DND-41 (cell line): Measurements from ENCODE around the gene PTPRD.

Source experiments
- ATAC-seq: fragments of 200-7000 bp; cut with Tn5 transposase; 3 replicates; pipeline ENCODE4 v1.9.1; 2021; ENCODE audit warnings: low read depth; ENCODE audit not compliant: insufficient read depth
- DNase-seq: peaks from one replicate; pipeline ENCODE4 v3.0.0-alpha.2; 2020
- H2AFZ ChIP-seq: 2 replicates; pipeline ENCODE4 v1.6.0; 2012; ENCODE audit warnings: low read depth, low read length
- H3K27ac ChIP-seq: 2 replicates; pipeline ENCODE4 v1.5.1; 2012; ENCODE audit warnings: low read length, inconsistent platforms
- H3K27me3 ChIP-seq: fragments of 200-600 bp; sonication (generic); 2 replicates; pipeline ENCODE4 v1.6.0; 2012; ENCODE audit warnings: low read length, mild to moderate bottlenecking, inconsistent platforms; ENCODE audit not compliant: insufficient read depth, poor library complexity
- H3K36me3 ChIP-seq: 2 replicates; pipeline ENCODE4 v1.5.1; 2012; ENCODE audit warnings: low read length, inconsistent platforms; ENCODE audit not compliant: insufficient read depth
- H3K4me1 ChIP-seq: 2 replicates; pipeline ENCODE4 v1.5.1; 2012; ENCODE audit warnings: mild to moderate bottlenecking, low read length; ENCODE audit not compliant: insufficient read depth
- H3K4me2 ChIP-seq: 2 replicates; pipeline ENCODE4 v1.6.0; 2012; ENCODE audit warnings: mild to moderate bottlenecking, moderate library complexity, low read length, inconsistent platforms; ENCODE audit not compliant: insufficient read depth
- H3K4me3 ChIP-seq, 2 experiments: fragments of 200-600 bp in 1 of 2; shearing (Covaris generic) in 1 of 2; 2 replicates each; pipeline ENCODE4 v1.5.1; 2012 to 2016; ENCODE audit warnings: inconsistent platforms in 2 of 2, low read length in 2 of 2, mild to moderate bottlenecking in 2 of 2, low read depth in 1 of 2, moderate library complexity in 1 of 2
- H3K79me2 ChIP-seq: 2 replicates; pipeline ENCODE4 v1.6.0; 2012; ENCODE audit warnings: low read length, inconsistent platforms; ENCODE audit not compliant: insufficient read depth
- H3K9ac ChIP-seq: 2 replicates; pipeline ENCODE4 v1.6.0; 2012; ENCODE audit warnings: low read depth, mild to moderate bottlenecking, inconsistent platforms, low read length, moderate library complexity
- H3K9me3 ChIP-seq: 2 replicates; pipeline ENCODE4 v1.5.1; 2012; ENCODE audit warnings: low read length, moderate library complexity, mild to moderate bottlenecking, inconsistent platforms; ENCODE audit not compliant: insufficient read depth, severe bottlenecking
- H4K20me1 ChIP-seq: 2 replicates; pipeline ENCODE4 v1.6.0; 2012; ENCODE audit warnings: low read length; ENCODE audit not compliant: insufficient read depth
- CTCF ChIP-seq: IDR thresholded peaks from 2 replicates; pipeline ENCODE4 v1.5.1; 2012; ENCODE audit warnings: borderline replicate concordance, low read length, moderate library complexity, mild to moderate bottlenecking; ENCODE audit not compliant: poor library complexity, severe bottlenecking; ENCODE audit errors: extremely low read depth
- EZH2 ChIP-seq: IDR thresholded peaks from 3 replicates; pipeline ENCODE4 v1.6.1; 2012; ENCODE audit warnings: borderline replicate concordance, low read depth, mild to moderate bottlenecking, moderate library complexity, low read length, inconsistent platforms; ENCODE audit not compliant: severe bottlenecking

The PTPRD gene

GRCh38 chr9:9117866-9118265, 1494.9 kb downstream of the PTPRD start:
- ATAC-seq: no peak

GRCh38 chr9:9112001-9112720, 1500.6 kb downstream of the PTPRD start:
- no peak for ATAC-seq
- H3K4me3 ChIP-seq: no peak overlapping the region
- no peaks in the 10 kb centered on the region for H3K27me3 ChIP-seq
- no peaks in the 10 kb centered on the region for H4K20me1 ChIP-seq
- TF ChIP-seq CTCF (no peak), EZH2 (no peak)
- H3K9ac ChIP-seq: no peak overlapping the region
- H2AFZ ChIP-seq: no peak overlapping the region
- H3K9me3 ChIP-seq: no peaks in the 10 kb centered on the region
- DNase-seq: no peak
- H3K27ac ChIP-seq: no peak overlapping the region
- H3K36me3 ChIP-seq: no peaks in the 10 kb centered on the region
- H3K4me1 ChIP-seq: no peaks in the 10 kb centered on the region
- no peaks in the 10 kb centered on the region for H3K79me2 ChIP-seq
- H3K4me2 ChIP-seq: no peak overlapping the region

More at GRCh38 chr9:9117866-9118265, 1494.9 kb downstream of the PTPRD start:
- Histone ChIP-seq H2AFZ (no peak overlapping the region), H3K9ac (no peak overlapping the region), H3K4me2 (no peak overlapping the region), H3K27ac (no peak overlapping the region), H3K36me3 (no peaks in the 10 kb centered on the region), H3K4me1 (no peaks in the 10 kb centered on the region), H3K4me3 (no peak overlapping the region), H4K20me1 (no peaks in the 10 kb centered on the region), H3K27me3 (no peaks in the 10 kb centered on the region), H3K79me2 (no peaks in the 10 kb centered on the region), H3K9me3 (no peaks in the 10 kb centered on the region)
- DNase-seq: no peak
- no peak for TF ChIP-seq CTCF
- no peak for TF ChIP-seq EZH2

GRCh38 chr9:9108641-9109040, 1504.2 kb downstream of the PTPRD start:
- H3K4me2 ChIP-seq: no peak overlapping the region
- no peaks in the 10 kb centered on the region for H3K27me3 ChIP-seq
- no peak for TF ChIP-seq CTCF
- H2AFZ ChIP-seq: no peak overlapping the region
- H3K27ac ChIP-seq: no peak overlapping the region
- H3K36me3 ChIP-seq: no peaks in the 10 kb centered on the region
- no peak for ATAC-seq
- no peaks in the 10 kb centered on the region for H4K20me1 ChIP-seq
- no peak overlapping the region for H3K9ac ChIP-seq
- no peaks in the 10 kb centered on the region for H3K9me3 ChIP-seq
- no peaks in the 10 kb centered on the region for H3K4me1 ChIP-seq
- DNase-seq: no peak
- no peaks in the 10 kb centered on the region for H3K79me2 ChIP-seq
- no peak overlapping the region for H3K4me3 ChIP-seq

- Histone ChIP-seq H3K36me3 (no peaks in the 10 kb centered on the region), H3K4me3 (no peak overlapping the region), H3K9ac (no peak overlapping the region), H3K27me3 (no peaks in the 10 kb centered on the region), H3K9me3 (no peaks in the 10 kb centered on the region), H3K27ac (no peak overlapping the region), H4K20me1 (no peaks in the 10 kb centered on the region), H3K4me2 (no peak overlapping the region), H2AFZ (no peak overlapping the region), H3K4me1 (no peaks in the 10 kb centered on the region), H3K79me2 (no peaks in the 10 kb centered on the region)
- ATAC-seq: no peak
- no peak for TF ChIP-seq EZH2
- no peak for TF ChIP-seq CTCF
- DNase-seq: no peak
Measured at GRCh38 chr9:9102295-9102694, 1510.5 kb downstream of the PTPRD start.
